MM.1S (cell line): ENCODE results near the gene WDR88.

Experiments
- DNase-seq: peaks from one replicate; pipeline ENCODE4 v3.0.0-alpha.2; 2015
- H2AFZ ChIP-seq: fragments of 300-600 bp; sonication (generic); 2 replicates; pipeline ENCODE4 v1.6.0; 2016; ENCODE audit warnings: antibody characterized with exemption, low read length
- H3F3A ChIP-seq: fragments of 300-600 bp; sonication (generic); 2 replicates; pipeline ENCODE4 v1.6.1; 2016; ENCODE audit warnings: mild to moderate bottlenecking, antibody characterized with exemption, low read length, moderate library complexity, mixed read lengths; ENCODE audit not compliant: insufficient read depth
- H3K27ac ChIP-seq: fragments of 300-600 bp; sonication (generic); 2 replicates; pipeline ENCODE4 v1.5.1; 2016; ENCODE audit warnings: mild to moderate bottlenecking, low read length
- H3K27me3 ChIP-seq: fragments of 300-600 bp; sonication (generic); replicated peaks from 2 replicates; pipeline ENCODE4 v1.6.0; 2016; ENCODE audit warnings: low read length; ENCODE audit not compliant: insufficient read depth
- H3K36me3 ChIP-seq: fragments of 300-600 bp; sonication (generic); replicated peaks from 2 replicates; pipeline ENCODE4 v1.6.1; 2016; ENCODE audit warnings: mild to moderate bottlenecking, low read length, mixed read lengths; ENCODE audit not compliant: insufficient read depth
- H3K4me1 ChIP-seq: fragments of 300-600 bp; sonication (generic); 2 replicates; pipeline ENCODE4 v1.6.1; 2016; ENCODE audit warnings: low read length, mixed read lengths
- H3K4me2 ChIP-seq: fragments of 300-600 bp; sonication (generic); 2 replicates; pipeline ENCODE4 v1.6.0; 2016; ENCODE audit warnings: low read depth, low read length
- H3K4me3 ChIP-seq: fragments of 300-600 bp; sonication (generic); 2 replicates; pipeline ENCODE4 v1.5.1; 2016; ENCODE audit warnings: low read length, mixed read lengths
- H3K79me2 ChIP-seq: fragments of 300-600 bp; sonication (generic); 2 replicates; pipeline ENCODE4 v1.6.1; 2016; ENCODE audit warnings: mixed run types, low read length, mixed read lengths
- H3K9ac ChIP-seq: fragments of 300-600 bp; sonication (generic); 2 replicates; pipeline ENCODE4 v1.6.1; 2016; ENCODE audit warnings: low read length, mixed read lengths
- H3K9me2 ChIP-seq: fragments of 300-600 bp; sonication (generic); replicated peaks from 2 replicates; pipeline ENCODE4 v1.6.1; 2016; ENCODE audit warnings: mild to moderate bottlenecking, low read length, mixed read lengths; ENCODE audit not compliant: insufficient read depth
- H3K9me3 ChIP-seq: fragments of 300-600 bp; sonication (generic); replicated peaks from 2 replicates; pipeline ENCODE4 v1.6.1; 2016; ENCODE audit warnings: mild to moderate bottlenecking, low read length, mixed read lengths; ENCODE audit not compliant: insufficient read depth
- H4K20me1 ChIP-seq: fragments of 300-600 bp; sonication (generic); 2 replicates; pipeline ENCODE4 v1.6.1; 2016; ENCODE audit warnings: mild to moderate bottlenecking, low read length, moderate library complexity, mixed read lengths; ENCODE audit not compliant: insufficient read depth
- EZH2 ChIP-seq: fragments of 300-600 bp; sonication (generic); optimal IDR thresholded peaks from 2 replicates; pipeline ENCODE3; 2017; ENCODE audit warnings: low read depth, mild to moderate bottlenecking, antibody characterized with exemption, low read length, mixed read lengths
- EZH2phosphoT487 ChIP-seq: fragments of 300-600 bp; sonication (generic); IDR thresholded peaks from 2 replicates; pipeline ENCODE4 v1.6.1; 2018; ENCODE audit warnings: antibody characterized with exemption, low read length
- TF ChIP-seq, protein P1 (sequence below): fragments of 300-600 bp; sonication (generic); IDR thresholded peaks from 2 replicates; pipeline ENCODE4 v1.5.1; 2016; ENCODE audit warnings: antibody characterized with exemption, low read length, mixed read lengths

WDR88 gene

DNA sequence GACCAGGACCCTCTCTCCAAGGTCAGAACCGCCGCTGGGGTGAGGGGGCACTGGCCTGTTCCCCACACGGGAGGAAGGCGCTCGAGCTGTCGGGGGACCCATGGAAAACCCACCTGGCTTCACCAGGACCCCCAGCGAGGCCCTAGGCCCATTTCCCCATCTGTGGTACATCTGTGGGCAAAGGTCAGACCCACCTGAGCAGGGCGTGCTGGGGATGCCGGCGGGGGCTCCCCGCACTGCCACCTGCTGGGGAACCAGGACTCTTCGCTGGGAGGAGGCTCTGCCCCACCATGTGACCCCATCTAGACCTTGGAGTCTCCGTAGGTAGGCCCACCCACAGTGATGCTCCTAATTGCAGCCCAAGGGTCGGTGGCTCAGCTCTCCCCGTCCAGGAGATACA, 511 bp downstream of the WDR88 start:
- Histone ChIP-seq H3K9me2 (no peaks in the 10 kb centered on the region), H2AFZ (no peak overlapping the region), H3F3A (no peaks in the 10 kb centered on the region), H3K4me3 (no peak overlapping the region), H3K9me3 (no peaks in the 10 kb centered on the region), H3K9ac (no peak overlapping the region), H3K36me3 (no peaks in the 10 kb centered on the region), H3K79me2 (no peaks in the 10 kb centered on the region), H4K20me1 (no peaks in the 10 kb centered on the region), H3K27me3 (no peaks in the 10 kb centered on the region), H3K27ac (no peak overlapping the region), H3K4me1 (no peaks in the 10 kb centered on the region), H3K4me2 (no peak overlapping the region)
- TF ChIP-seq EZH2phosphoT487: no peak
- TF ChIP-seq, protein P1, sequence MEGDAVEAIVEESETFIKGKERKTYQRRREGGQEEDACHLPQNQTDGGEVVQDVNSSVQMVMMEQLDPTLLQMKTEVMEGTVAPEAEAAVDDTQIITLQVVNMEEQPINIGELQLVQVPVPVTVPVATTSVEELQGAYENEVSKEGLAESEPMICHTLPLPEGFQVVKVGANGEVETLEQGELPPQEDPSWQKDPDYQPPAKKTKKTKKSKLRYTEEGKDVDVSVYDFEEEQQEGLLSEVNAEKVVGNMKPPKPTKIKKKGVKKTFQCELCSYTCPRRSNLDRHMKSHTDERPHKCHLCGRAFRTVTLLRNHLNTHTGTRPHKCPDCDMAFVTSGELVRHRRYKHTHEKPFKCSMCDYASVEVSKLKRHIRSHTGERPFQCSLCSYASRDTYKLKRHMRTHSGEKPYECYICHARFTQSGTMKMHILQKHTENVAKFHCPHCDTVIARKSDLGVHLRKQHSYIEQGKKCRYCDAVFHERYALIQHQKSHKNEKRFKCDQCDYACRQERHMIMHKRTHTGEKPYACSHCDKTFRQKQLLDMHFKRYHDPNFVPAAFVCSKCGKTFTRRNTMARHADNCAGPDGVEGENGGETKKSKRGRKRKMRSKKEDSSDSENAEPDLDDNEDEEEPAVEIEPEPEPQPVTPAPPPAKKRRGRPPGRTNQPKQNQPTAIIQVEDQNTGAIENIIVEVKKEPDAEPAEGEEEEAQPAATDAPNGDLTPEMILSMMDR: peak; percentile 11; the same call in 1 of the 2 replicates
- DNase-seq: no peak

DNA sequence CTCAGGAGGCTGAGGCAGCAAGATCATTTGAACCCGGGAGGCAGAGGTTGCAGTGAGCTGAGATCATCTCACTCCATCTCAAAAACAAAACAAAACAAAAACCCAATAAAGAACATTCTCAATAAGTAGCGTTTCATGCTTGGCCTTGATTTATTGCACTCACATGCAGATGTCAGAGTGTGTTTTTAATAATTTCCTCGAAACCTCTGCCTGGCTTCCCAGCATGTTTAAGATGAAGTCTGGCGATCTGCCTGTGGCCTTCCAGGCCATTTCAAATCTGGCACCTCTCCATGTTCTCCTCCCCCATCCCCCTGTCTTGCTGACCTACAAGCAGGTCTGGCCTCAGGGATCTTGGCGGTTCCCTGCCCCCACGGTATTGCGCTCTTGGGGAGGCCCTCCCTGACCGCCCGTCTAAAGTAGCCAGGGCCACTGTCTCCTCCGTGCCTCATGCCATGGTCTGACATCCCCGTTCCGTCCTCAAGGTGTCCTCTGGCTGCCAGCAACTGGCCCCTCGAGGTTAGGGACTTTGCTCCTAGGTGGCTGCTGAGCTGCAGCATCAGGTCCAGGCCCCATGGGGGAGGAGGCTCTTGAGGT, 1.6 kb downstream of the WDR88 start:
- no peak overlapping the region for H3K4me3 ChIP-seq
- no peaks in the 10 kb centered on the region for H3K27me3 ChIP-seq
- H2AFZ ChIP-seq: no peak overlapping the region
- H3K9me2 ChIP-seq: no peaks in the 10 kb centered on the region
- H3K79me2 ChIP-seq: no peaks in the 10 kb centered on the region
- DNase-seq: no peak
- no peaks in the 10 kb centered on the region for H4K20me1 ChIP-seq
- no peaks in the 10 kb centered on the region for H3K9me3 ChIP-seq
- no peak overlapping the region for H3K27ac ChIP-seq
- H3K4me2 ChIP-seq: no peak overlapping the region
- TF ChIP-seq, protein P1: no peak
- TF ChIP-seq EZH2phosphoT487 (no peak), EZH2 (no peak)
- no peaks in the 10 kb centered on the region for H3F3A ChIP-seq
- H3K4me1 ChIP-seq: no peaks in the 10 kb centered on the region
- H3K9ac ChIP-seq: no peak overlapping the region
- no peaks in the 10 kb centered on the region for H3K36me3 ChIP-seq

DNA sequence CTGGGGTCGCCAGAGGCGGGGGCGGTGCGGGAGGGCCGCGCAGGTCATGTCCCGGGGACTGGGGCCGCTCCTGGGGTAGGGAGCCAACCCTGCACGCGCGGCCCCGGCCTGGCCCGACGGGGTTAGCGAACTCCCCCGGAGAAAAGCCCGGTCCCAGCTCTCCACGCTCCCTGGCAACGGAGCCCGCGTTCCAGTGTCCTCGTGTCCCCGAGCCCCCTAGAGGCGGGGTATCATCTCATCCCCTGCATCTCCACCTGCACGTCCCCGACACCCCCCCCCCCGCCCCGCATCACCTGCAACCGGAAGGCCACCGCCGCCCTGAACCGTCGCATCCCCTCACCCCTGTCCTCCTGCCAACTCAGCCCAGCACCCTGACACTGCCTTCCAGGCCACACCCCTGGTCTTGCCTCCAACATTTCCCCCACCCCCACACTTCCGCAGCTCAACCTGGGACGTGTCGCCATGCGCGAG, 2.7 kb downstream of the WDR88 start:
- Histone ChIP-seq H3K9me3 (no peaks in the 10 kb centered on the region), H3K9ac (no peak overlapping the region), H3K36me3 (no peaks in the 10 kb centered on the region), H2AFZ (no peak overlapping the region), H3K79me2 (no peaks in the 10 kb centered on the region), H4K20me1 (no peaks in the 10 kb centered on the region), H3K4me2 (no peak overlapping the region), H3K4me1 (no peaks in the 10 kb centered on the region), H3K9me2 (no peaks in the 10 kb centered on the region), H3K27ac (no peak overlapping the region), H3F3A (no peaks in the 10 kb centered on the region), H3K4me3 (no peak overlapping the region), H3K27me3 (no peaks in the 10 kb centered on the region)
- no peak for TF ChIP-seq EZH2phosphoT487
- no peak for DNase-seq

- DNase-seq: no peak
- no peaks in the 10 kb centered on the region; the same call in 1 of the 2 replicates for H3K27me3 ChIP-seq
- H2AFZ ChIP-seq: no peak overlapping the region
- no peaks in the 10 kb centered on the region for H3K36me3 ChIP-seq
- no peaks in the 10 kb centered on the region for H3K4me1 ChIP-seq
- no peaks in the 10 kb centered on the region for H4K20me1 ChIP-seq
- H3K4me3 ChIP-seq: no peak overlapping the region
- no peak overlapping the region for H3K9ac ChIP-seq
- no peaks in the 10 kb centered on the region for H3F3A ChIP-seq
- no peaks in the 10 kb centered on the region for H3K9me3 ChIP-seq
- TF ChIP-seq EZH2 (no peak), EZH2phosphoT487 (no peak)
- TF ChIP-seq, protein P1: no peak
- no peaks in the 10 kb centered on the region for H3K9me2 ChIP-seq
- H3K4me2 ChIP-seq: no peak overlapping the region
- no peak overlapping the region for H3K27ac ChIP-seq
- no peaks in the 10 kb centered on the region for H3K79me2 ChIP-seq
Observed at GRCh38 chr19:33139165-33139564, 7.3 kb downstream of the WDR88 start.
